K562 (cell line): ENCODE data around the gene ITSN2. TPM values are rescaled to one million over a fixed set of nuclear protein-coding genes. Genes with fewer than 3 reads are reported as not detected.

ENCODE experiments used
- ATAC-seq: fragments of 200-7000 bp; cut with Tn5 transposase; 3 replicates; pipeline ENCODE4 v1.9.1; 2020; ENCODE audit warnings: moderate library complexity
- BruUV-seq: library from RNA; stranded (reverse); fragments of 400-500 nt; replicated peaks from 2 replicates; lab custom pipeline; 2021; lab: Mats Ljungman, UMichigan
- CTCF ChIA-PET: fragments of 300-600 bp; formaldehyde crosslinking; extraction: SDS; loops from one replicate; lab custom pipeline; 2021; ENCODE audit warnings: low intra/inter-chr PET ratio; lab: Yijun Ruan, JAX
- POLR2A ChIA-PET: fragments of 300-600, 350-650 bp; sonication (Branson Sonifier 250); formaldehyde crosslinking; extraction: SDS; loops from one replicate; lab custom pipeline; 2021; ENCODE audit warnings: antibody characterized with exemption, inconsistent platforms; lab: Yijun Ruan, JAX
- DNase-seq, 4 experiments: peaks; one replicate each; pipeline versions ENCODE4 v3.0.0 to v3.0.0-alpha.2; 2011 to 2018; ENCODE audit warnings: low spot score in 3 of 4, mixed read lengths in 3 of 4; ENCODE audit errors: extremely low read depth in 1 of 4
- FAIRE-seq: peaks from 2 replicates; lab custom pipeline; 2011; peaks lifted over from hg19 to GRCh38; lab: Jason Lieb, UNC
- H2AFZ ChIP-seq: 2 replicates; pipeline ENCODE4 v1.6.0; 2011; ENCODE audit warnings: low read depth, low read length, control low read depth, inconsistent platforms
- H3K27ac ChIP-seq: fragments of 200-600 bp; 3 replicates; pipeline ENCODE4 v1.8.0; 2011; ENCODE audit warnings: low read depth, mild to moderate bottlenecking, control low read depth, inconsistent platforms, low read length, moderate library complexity, mixed read lengths; ENCODE audit errors: extremely low read depth
- H3K27me3 ChIP-seq, 2 experiments: fragments of 300-600 bp in 1 of 2; 2 replicates in 1 of 2; 3 replicates in 1 of 2; pipeline versions ENCODE4 v1.6.0 to v1.8.0; 2011; ENCODE audit warnings: inconsistent platforms in 2 of 2, low read length in 2 of 2, mild to moderate bottlenecking in 1 of 2, mixed read lengths in 1 of 2, moderate library complexity in 1 of 2; ENCODE audit not compliant: control insufficient read depth in 2 of 2, insufficient read depth in 2 of 2
- H3K36me3 ChIP-seq: fragments of 300-600 bp; 3 replicates; pipeline ENCODE4 v1.8.0; 2011; ENCODE audit warnings: mild to moderate bottlenecking, low read length, inconsistent platforms; ENCODE audit not compliant: control insufficient read depth, insufficient read depth
- H3K4me1 ChIP-seq, 2 experiments: fragments of 200-600 bp in 1 of 2; replicated peaks in 1 of 2; 2 replicates in 1 of 2; 3 replicates in 1 of 2; pipeline versions ENCODE4 v1.5.1 to v1.8.0; 2011; ENCODE audit warnings: inconsistent platforms in 2 of 2, low read length in 2 of 2, mild to moderate bottlenecking in 1 of 2, mixed read lengths in 1 of 2, moderate library complexity in 1 of 2; ENCODE audit not compliant: control insufficient read depth in 2 of 2, insufficient read depth in 2 of 2
- H3K4me2 ChIP-seq: 2 replicates; pipeline ENCODE4 v1.6.1; 2011; ENCODE audit warnings: low read length, control low read depth, inconsistent platforms, mixed read lengths; ENCODE audit not compliant: insufficient read depth
- H3K4me3 ChIP-seq: fragments of 200-600 bp; sonication (generic), shearing (Covaris generic); 2 replicates; pipeline ENCODE4 v1.5.1; 2016; ENCODE audit warnings: control low read depth, inconsistent platforms
- H3K79me2 ChIP-seq: fragments of 200-600 bp; 3 replicates; pipeline ENCODE4 v1.8.0; 2011; ENCODE audit warnings: low read length, inconsistent platforms; ENCODE audit not compliant: control insufficient read depth, insufficient read depth
- H3K9ac ChIP-seq, 2 experiments: 2 replicates each; pipeline versions ENCODE4 v1.6.0 to v1.6.1; 2011; ENCODE audit warnings: low read depth in 2 of 2, low read length in 2 of 2, control low read depth in 1 of 2, inconsistent platforms in 1 of 2, mild to moderate bottlenecking in 1 of 2, mixed read lengths in 1 of 2; ENCODE audit not compliant: insufficient read depth in 1 of 2
- H3K9me1 ChIP-seq: one replicate; pipeline ENCODE4 v1.6.0; 2011; ENCODE audit warnings: inconsistent platforms, mild to moderate bottlenecking, low read length, moderate library complexity; ENCODE audit not compliant: control insufficient read depth, insufficient read depth
- H3K9me3 ChIP-seq: replicated peaks from 2 replicates; pipeline ENCODE4 v1.5.1; 2011; ENCODE audit warnings: low read depth, low read length, inconsistent platforms; ENCODE audit not compliant: control insufficient read depth, insufficient read depth
- H4K20me1 ChIP-seq: replicated peaks from 2 replicates; pipeline ENCODE4 v1.6.1; 2011; ENCODE audit warnings: low read length, inconsistent platforms, mixed read lengths; ENCODE audit not compliant: control insufficient read depth, insufficient read depth
- CBFB ChIP-seq: sonication (generic); formaldehyde crosslinking; IDR thresholded peaks from 2 replicates; pipeline ENCODE4 v1.4.0; 2020; ENCODE audit warnings: mild to moderate bottlenecking, missing genetic modification reagents
- CTBP1 ChIP-seq: fragments of 450-650 bp; IDR thresholded peaks from 2 replicates; pipeline ENCODE4 v1.6.1; 2016; ENCODE audit warnings: borderline replicate concordance
- EHMT2 ChIP-seq: fragments of 450-650 bp; IDR thresholded peaks from 2 replicates; pipeline ENCODE4 v1.6.1; 2018; ENCODE audit warnings: antibody characterized with exemption
- ESRRA ChIP-seq: fragments of 450-650 bp; IDR thresholded peaks from 2 replicates; pipeline ENCODE4 v1.6.1; 2014; ENCODE audit warnings: low read depth, mild to moderate bottlenecking, moderate library complexity, borderline replicate concordance
- FOXP1 ChIP-seq: sonication (generic); formaldehyde crosslinking; IDR thresholded peaks from 2 replicates; pipeline ENCODE4 v1.8.0; 2022; ENCODE audit warnings: mild to moderate bottlenecking, missing genetic modification reagents
- MAZ ChIP-seq, 2 experiments: fragments of 450-650 bp in 1 of 2; sonication (generic) in 1 of 2; formaldehyde crosslinking; IDR thresholded peaks in 1 of 2; conservative IDR thresholded peaks in 1 of 2; 2 replicates each; pipeline versions ENCODE4 v1.4.0 to v1.5.0; 2020; ENCODE audit warnings: mild to moderate bottlenecking in 1 of 2, missing genetic modification reagents in 1 of 2
- NR2C1 ChIP-seq, 2 experiments: fragments of 450-650 bp; IDR thresholded peaks; 2 replicates each; pipeline ENCODE4 v1.6.1; 2017; ENCODE audit warnings: mild to moderate bottlenecking in 2 of 2, antibody characterized with exemption in 1 of 2, inconsistent platforms in 1 of 2, missing compliant biosample characterization in 1 of 2, missing genetic modification characterization in 1 of 2
- PRPF4 ChIP-seq: fragments of 200-400 bp; formaldehyde crosslinking; IDR thresholded peaks from one replicate; pipeline ENCODE4 v1.6.1; 2017; ENCODE audit warnings: low read length, low read depth, mild to moderate bottlenecking; ENCODE audit not compliant: insufficient read depth, poor library complexity, severe bottlenecking
- RCOR1 ChIP-seq, 2 experiments: IDR thresholded peaks; 2 replicates each; pipeline ENCODE4 v1.6.1; 2012; ENCODE audit warnings: low read depth in 2 of 2, low read length in 2 of 2, borderline replicate concordance in 1 of 2, improper control_type of control experiment in 1 of 2
- RREB1 ChIP-seq: fragments of 250-450 bp; sonication (Bioruptor Pico); IDR thresholded peaks from 2 replicates; pipeline ENCODE4 v1.4.0; 2020
- SIRT6 ChIP-seq: IDR thresholded peaks from one replicate; pipeline ENCODE4 v1.6.1; 2012; ENCODE audit warnings: low read depth, mild to moderate bottlenecking, control low read depth, inconsistent platforms, low read length, moderate library complexity
- ZNF124 ChIP-seq: sonication (generic); formaldehyde crosslinking; IDR thresholded peaks from 2 replicates; pipeline ENCODE4 v1.8.1; 2022; ENCODE audit warnings: missing genetic modification reagents
- WGBS: fragments of 100-300 bp; shearing (Covaris generic); methylation state at CpG from one replicate; pipeline ENCODE4 v1.1.6; 2016; ENCODE audit warnings: low coverage, mixed read lengths; ENCODE audit not compliant: insufficient coverage; ENCODE audit errors: missing lambda C conversion rate; 5-methylcytosine and 5-hydroxymethylcytosine counted together
- in situ Hi-C: fragments of 300-500 bp; cut with MboI; formaldehyde crosslinking; loops from 4 replicates; pipeline ENCODE4 v1.15.0; 2018; ENCODE audit warnings: inconsistent platforms, mixed read lengths
- intact Hi-C: fragments of 100-400 bp; cut with micrococcal nuclease; formaldehyde crosslinking; loops from 2 replicates; pipeline ENCODE4 v1.14.2; 2022
- polyA plus RNA-seq, 8 experiments: library from polyadenylated mRNA; depleted of rRNA in 4 of 8; stranded (reverse) in 5 of 8; unstranded in 3 of 8; fragments of >200 nt; fragmentation: Nextera tagmentation in 2 of 8; fragmentation: Illumina TruSeq in 1 of 8; extraction: Ambion mirVana in 2 of 8; extraction: Trizol in 1 of 8; gene quantifications; 2 replicates each; pipeline versions ENCODE4 v1.2.1 to v1.2.3, GENCODE V29; 2011 to 2014; ENCODE audit warnings: inconsistent platforms in 1 of 8, missing spikeins in 1 of 8
- total RNA-seq, 7 experiments: library from RNA; depleted of rRNA in 6 of 7; stranded (reverse); fragments of >200 nt in 6 of 7; fragmentation: Illumina TruSeq in 2 of 7; extraction: Trizol in 2 of 7; gene quantifications; 2 replicates each; pipeline versions ENCODE4 v1.2.1 to v1.2.3, GENCODE V29; 2011 to 2021; ENCODE audit warnings: low replicate concordance in 1 of 7
- TF ChIP-seq, protein P1 (sequence below): sonication (generic); formaldehyde crosslinking; IDR thresholded peaks from 2 replicates; pipeline ENCODE4 v1.8.1; 2023; ENCODE audit warnings: mild to moderate bottlenecking, missing genetic modification reagents, moderate library complexity
- TF ChIP-seq, protein P2 (sequence below): sonication (generic); IDR thresholded peaks from 2 replicates; pipeline ENCODE4 v1.6.1; 2016

Gene ITSN2
- total and polyA plus RNA-seq, 9 of the 15 experiments (the other 6 are each of a cell fraction or from before 2014, with no cell fraction given), result 6.6 to 19.9 (median 15.2) TPM

DNA sequence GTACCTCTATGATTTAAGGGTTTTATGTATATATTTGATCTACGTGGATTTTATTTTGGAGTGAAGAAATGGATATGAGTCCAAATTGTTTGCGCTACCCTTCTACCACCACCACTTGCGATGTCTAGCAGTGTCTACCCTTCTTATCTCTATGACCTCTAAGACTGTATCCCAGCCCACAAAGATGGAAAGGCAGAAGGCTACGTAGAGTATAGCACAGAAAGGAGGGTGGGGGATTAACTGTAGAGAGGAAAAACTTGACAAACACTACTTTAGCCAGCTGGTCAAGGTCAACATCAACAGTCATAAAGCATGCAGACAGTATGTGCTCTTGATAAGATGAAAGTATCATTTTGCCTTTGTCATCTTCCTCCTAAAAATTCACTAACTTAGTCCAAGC is 14.4 kb downstream of the ITSN2 start:
- POLR2A ChIA-PET, result interaction anchor here (0.6 to 2.8 kb wide), 2 partner anchors 14 to 89 kb away, joined by 3 to 12 read pairs; partner anchors contain the start of gene ITSN2
- TF ChIP-seq ESRRA (peak; percentile 88), CBFB (no peak), NR2C1 (IDR thresholded peaks at IDR 0.05) (no peak), NR2C1 (tag; IDR thresholded peaks at IDR 0.05) (0 out of 2 replicates have a peak, but pooled peaks have one; percentile 25), EHMT2 (0 out of 2 replicates have a peak, but pooled peaks have one; percentile 47), FOXP1 (no peak), MAZ (CRISPR knock-in tag; conservative IDR thresholded peaks at IDR 0.05 in 1 of 2, IDR thresholded peaks at IDR 0.05 in 1 of 2) (no peak), ZNF124 (no peak), RREB1 (CRISPR knock-in tag) (no peak), RCOR1 (IDR thresholded peaks at IDR 0.05; ENCODE audit: borderline replicate concordance in 1 of 2, low read depth in 2 of 2, low read length in 2 of 2) (peak in 1 of 2 experiments; percentile 40; a peak in 1 of 4 replicates), SIRT6 (no peak), PRPF4 (no peak), CTBP1 (peak; percentile 70)
- TF ChIP-seq, protein P1, sequence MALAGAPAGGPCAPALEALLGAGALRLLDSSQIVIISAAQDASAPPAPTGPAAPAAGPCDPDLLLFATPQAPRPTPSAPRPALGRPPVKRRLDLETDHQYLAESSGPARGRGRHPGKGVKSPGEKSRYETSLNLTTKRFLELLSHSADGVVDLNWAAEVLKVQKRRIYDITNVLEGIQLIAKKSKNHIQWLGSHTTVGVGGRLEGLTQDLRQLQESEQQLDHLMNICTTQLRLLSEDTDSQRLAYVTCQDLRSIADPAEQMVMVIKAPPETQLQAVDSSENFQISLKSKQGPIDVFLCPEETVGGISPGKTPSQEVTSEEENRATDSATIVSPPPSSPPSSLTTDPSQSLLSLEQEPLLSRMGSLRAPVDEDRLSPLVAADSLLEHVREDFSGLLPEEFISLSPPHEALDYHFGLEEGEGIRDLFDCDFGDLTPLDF (CRISPR knock-in tag), result no peak
- TF ChIP-seq, protein P2, sequence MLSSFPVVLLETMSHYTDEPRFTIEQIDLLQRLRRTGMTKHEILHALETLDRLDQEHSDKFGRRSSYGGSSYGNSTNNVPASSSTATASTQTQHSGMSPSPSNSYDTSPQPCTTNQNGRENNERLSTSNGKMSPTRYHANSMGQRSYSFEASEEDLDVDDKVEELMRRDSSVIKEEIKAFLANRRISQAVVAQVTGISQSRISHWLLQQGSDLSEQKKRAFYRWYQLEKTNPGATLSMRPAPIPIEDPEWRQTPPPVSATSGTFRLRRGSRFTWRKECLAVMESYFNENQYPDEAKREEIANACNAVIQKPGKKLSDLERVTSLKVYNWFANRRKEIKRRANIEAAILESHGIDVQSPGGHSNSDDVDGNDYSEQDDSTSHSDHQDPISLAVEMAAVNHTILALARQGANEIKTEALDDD, result 0 out of 2 replicates have a peak, but pooled peaks have one; percentile 40

More for the DNA sequence above, 14.4 kb downstream of the ITSN2 start:
- BruUV-seq, result no TSS peak
- no peaks in the 10 kb centered on the region for H3K9me1 ChIP-seq
- FAIRE-seq (peak; percentile 75), DNase-seq (peak in 1 of 4 experiments; percentile 37), ATAC-seq (peak; percentile 76)
- H3K9ac ChIP-seq, result no peak overlapping the region
- H4K20me1 ChIP-seq, result no peaks in the 10 kb centered on the region; the same call in 1 of the 2 replicates
- H3K27ac ChIP-seq, result no peak overlapping the region
- intact Hi-C loops (no loop called here), in situ Hi-C loops (no loop called here)
- H3K79me2 ChIP-seq, result peaks cover 6% of the 10 kb centered on the region; the same call in 2 of the 3 replicates
- CTCF ChIA-PET, result no interaction called here
- H3K4me2 ChIP-seq, result no peak overlapping the region; the same call in 1 of the 2 replicates
- no peaks in the 10 kb centered on the region for H3K9me3 ChIP-seq
- no peaks in the 10 kb centered on the region for H3K27me3 ChIP-seq
- H3K4me1 ChIP-seq, result peaks cover 0 to 8% of the 10 kb centered on the region in 2 experiments; a peak in 1 of 5 replicates
- H3K4me3 ChIP-seq, result no peak overlapping the region
- no peak overlapping the region for H2AFZ ChIP-seq
- no peaks in the 10 kb centered on the region for H3K36me3 ChIP-seq
- WGBS, result 32% methylated on average over 4 of the region's 4 CpGs
